Small intestine (tissue), 7 donors: ENCODE results near the gene EDA. TPM values are rescaled to one million over a fixed set of nuclear protein-coding genes. Genes with fewer than 3 reads are reported as not detected.
"Not testable (repeated sequence)": the region's sequence is repeated elsewhere in the genome, so short reads cannot be mapped to it uniquely, and the experiment has no call there.

Experiments used
- DNase-seq, 2 donors: peaks; one replicate each; pipeline versions ENCODE4 v3.0.0 to v3.0.0-alpha.2; 2013
- FAIRE-seq: peaks from 2 replicates; lab custom pipeline; 2012; peaks lifted over from hg19 to GRCh38; lab: Jason Lieb, UNC
- H3K27ac ChIP-seq, 3 donors: one replicate each; pipeline ENCODE4 v1.5.1; 2013; ENCODE audit warnings: low read length in 2 of 3, mild to moderate bottlenecking in 2 of 3, control low read depth in 1 of 3, inconsistent platforms in 1 of 3, low read depth in 1 of 3, moderate library complexity in 1 of 3
- H3K27me3 ChIP-seq, 3 donors: one replicate each; pipeline ENCODE4 v1.6.1; 2013; ENCODE audit warnings: low read length in 3 of 3, inconsistent platforms in 1 of 3; ENCODE audit not compliant: control insufficient read depth in 3 of 3, insufficient read depth in 3 of 3
- H3K36me3 ChIP-seq, 3 donors: one replicate each; pipeline ENCODE4 v1.6.1; 2013; ENCODE audit warnings: low read length in 3 of 3, inconsistent platforms in 1 of 3, low read depth in 1 of 3, mild to moderate bottlenecking in 1 of 3, moderate library complexity in 1 of 3; ENCODE audit not compliant: control insufficient read depth in 3 of 3, insufficient read depth in 2 of 3
- H3K4me1 ChIP-seq, 3 donors: one replicate each; pipeline ENCODE4 v1.6.1; 2013; ENCODE audit warnings: low read length in 2 of 3, inconsistent platforms in 1 of 3, low read depth in 1 of 3, mild to moderate bottlenecking in 1 of 3, moderate library complexity in 1 of 3; ENCODE audit not compliant: control insufficient read depth in 3 of 3, insufficient read depth in 2 of 3
- H3K4me3 ChIP-seq, 3 donors: one replicate each; pipeline ENCODE4 v1.5.1; 2013; ENCODE audit warnings: low read length in 3 of 3, control low read depth in 1 of 3, inconsistent platforms in 1 of 3, low read depth in 1 of 3, mild to moderate bottlenecking in 1 of 3, moderate library complexity in 1 of 3
- H3K9me3 ChIP-seq, 2 donors: one replicate each; pipeline ENCODE4 v1.6.1; 2013; ENCODE audit warnings: low read depth in 1 of 2, low read length in 1 of 2; ENCODE audit not compliant: control insufficient read depth in 2 of 2, insufficient read depth in 1 of 2
- WGBS, 3 donors: extraction: QIAGEN DNeasy Blood & Tissue Kit; methylation state at CpG; one replicate each; pipeline ENCODE4 v1.1.7; 2013; 5-methylcytosine and 5-hydroxymethylcytosine counted together
- polyA plus RNA-seq, 4 donors: library from polyadenylated mRNA; stranded (reverse) in 3 of 4; unstranded in 1 of 4; fragments of 200-250 nt in 3 of 4; fragments of 120-200 nt in 1 of 4; gene quantifications; one replicate each; pipeline versions ENCODE4 v1.2.1 to v1.2.3, GENCODE V29; 2013
- donor health status: healthy with polysubstance abuse.
- donor health status: control.
- donor health status: control.
- donor health status: Bipolar disorder and iron deficiency.
- donor health status: healthy.

Gene EDA
- polyA plus RNA-seq, 4 donors = 1.1 to 42.2 (median 1.4) TPM; not detected in 1

GRCh38 chrX:69813677-69814076, 197.8 kb downstream of the EDA start:
- Histone ChIP-seq H3K4me1 (no peaks in the 10 kb centered on the region), H3K9me3 (peaks cover 0 to 3% of the 10 kb centered on the region in 2 donors), H3K27ac (no peak overlapping the region), H3K4me3 (no peak overlapping the region), H3K36me3 (peaks cover 0 to 2% (median 0%) of the 10 kb centered on the region in 3 donors), H3K27me3 (no peaks in the 10 kb centered on the region)
- no peak for FAIRE-seq
- 36 to 62% (median 54%) methylated on average over 1 of the region's 1 CpG for WGBS, 3 donors
- no peak for DNase-seq

DNA sequence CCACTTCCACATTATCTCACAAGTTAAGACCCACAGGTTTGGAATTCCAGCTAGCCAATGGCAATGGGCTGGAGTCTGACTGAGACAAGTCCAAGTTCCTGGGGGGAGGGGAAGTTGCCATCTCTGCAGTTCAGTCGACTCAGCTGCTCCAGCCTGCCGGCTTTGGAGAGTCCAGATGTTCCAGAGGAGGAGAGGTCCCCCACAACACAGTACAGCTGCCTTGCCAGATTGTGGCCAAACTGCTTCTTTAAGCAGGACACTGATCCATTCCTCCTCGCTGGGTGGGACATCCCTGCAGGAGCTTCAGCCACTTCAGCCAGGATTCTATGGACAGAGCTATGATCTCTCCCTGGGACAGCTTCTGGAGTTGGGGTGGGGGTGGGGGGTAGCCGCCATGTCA, 199.2 kb downstream of the EDA start:
- peaks cover 0 to 2% (median 0%) of the 10 kb centered on the region in 3 donors for H3K36me3 ChIP-seq
- FAIRE-seq = no peak
- 55 to 80% (median 75%) methylated on average over 4 of the region's 4 CpGs for WGBS, 3 donors
- no peaks in the 10 kb centered on the region for H3K27me3 ChIP-seq
- H3K4me1 ChIP-seq = no peaks in the 10 kb centered on the region
- peaks cover 0 to 3% of the 10 kb centered on the region in 2 donors for H3K9me3 ChIP-seq
- no peak overlapping the region for H3K4me3 ChIP-seq
- H3K27ac ChIP-seq = no peak overlapping the region
- no peak for DNase-seq

DNA sequence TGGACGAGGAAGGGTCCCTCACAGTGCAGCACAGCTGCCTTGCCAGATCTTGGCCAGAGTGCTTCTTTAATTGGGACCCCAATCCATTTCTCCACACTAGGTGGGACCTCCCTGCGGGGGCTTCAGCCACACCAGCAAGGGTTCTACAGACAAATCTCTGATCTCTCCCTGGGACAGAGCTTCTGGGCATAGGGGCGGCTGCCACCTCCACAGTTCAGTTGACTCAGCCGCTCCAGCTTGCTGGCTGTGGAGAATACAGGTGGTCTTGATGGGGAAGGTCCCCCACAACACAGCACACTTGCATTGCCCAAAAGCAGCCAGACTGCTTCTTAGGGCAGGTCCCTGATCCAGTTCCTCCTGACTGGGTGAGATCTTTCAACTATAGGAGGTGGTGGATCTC, 199.6 kb downstream of the EDA start:
- H3K9me3 ChIP-seq = peaks cover 0 to 3% of the 10 kb centered on the region in 2 donors
- FAIRE-seq (no peak), DNase-seq (no peak)
- peaks cover 0 to 2% (median 0%) of the 10 kb centered on the region in 3 donors for H3K36me3 ChIP-seq
- H3K4me1 ChIP-seq = no peaks in the 10 kb centered on the region
- WGBS, 3 donors = 86 to 95% (median 91%) methylated on average over 2 to 4 of the region's 4 CpGs
- H3K27me3 ChIP-seq = no peaks in the 10 kb centered on the region
- no peak overlapping the region for H3K4me3 ChIP-seq
- no peak overlapping the region for H3K27ac ChIP-seq

- Histone ChIP-seq H3K4me1 (no peaks in the 10 kb centered on the region), H3K27ac (no peak overlapping the region), H3K36me3 (no peaks in the 10 kb centered on the region), H3K9me3 (no peaks in the 10 kb centered on the region), H3K27me3 (no peaks in the 10 kb centered on the region), H3K4me3 (no peak overlapping the region)
- DNase-seq (no peak), FAIRE-seq (no peak)
- WGBS, 3 donors = 87 to 91% (median 88%) methylated on average over 3 of the region's 3 CpGs
Observed at GRCh38 chrX:69844636-69845035, 228.7 kb downstream of the EDA start.

DNA sequence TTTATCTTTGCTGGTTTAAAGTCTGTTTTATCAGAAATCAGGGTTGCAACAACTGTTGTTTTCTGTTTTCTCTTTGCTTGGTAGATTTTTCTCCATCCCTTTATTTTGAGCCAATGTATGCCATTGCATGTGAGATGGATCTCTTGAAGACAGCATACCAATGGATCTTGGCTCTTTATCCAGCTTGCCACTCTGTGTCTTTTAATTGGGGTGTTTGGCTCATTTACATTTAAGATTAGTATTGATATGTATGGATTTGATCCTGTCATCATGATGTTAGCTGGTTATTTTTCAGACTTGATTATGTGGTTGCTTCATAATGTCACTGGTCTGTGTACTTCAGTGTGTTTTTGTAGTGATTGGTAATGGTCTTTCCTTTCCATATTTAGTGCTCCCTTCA, 244.1 kb downstream of the EDA start:
- not testable (repeated sequence) for H3K36me3 ChIP-seq, H3K4me3 ChIP-seq, H3K27ac ChIP-seq, H3K27me3 ChIP-seq, DNase-seq, FAIRE-seq, H3K9me3 ChIP-seq, H3K4me1 ChIP-seq

DNA sequence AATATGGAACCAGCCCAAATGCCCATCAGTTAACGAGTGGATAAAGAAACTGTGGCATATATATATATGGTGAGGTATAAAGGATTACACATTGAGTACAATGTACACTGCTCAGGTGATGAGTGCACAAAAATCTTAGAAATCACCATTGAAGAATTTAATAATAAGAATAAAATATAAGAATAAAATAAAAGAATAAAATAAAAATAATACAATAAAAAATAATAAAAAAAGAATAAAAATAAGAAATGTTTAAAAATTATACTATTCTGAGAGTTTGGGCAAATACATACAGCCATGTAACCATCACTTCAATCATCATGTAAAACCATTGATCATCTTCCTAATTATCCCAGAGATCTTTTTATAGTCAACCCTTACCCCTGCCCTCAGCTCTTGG, 260.3 kb downstream of the EDA start:
- Histone ChIP-seq H3K27me3 (no peaks in the 10 kb centered on the region), H3K27ac (no peak overlapping the region), H3K4me3 (no peak overlapping the region), H3K36me3 (no peaks in the 10 kb centered on the region), H3K9me3 (no peaks in the 10 kb centered on the region), H3K4me1 (no peaks in the 10 kb centered on the region)
- DNase-seq = no peak
- 59 to 93% (median 78%) methylated on average over 1 of the region's 1 CpG for whole genome bisulfite sequencing, 3 donors
- no peak for FAIRE-seq

DNA sequence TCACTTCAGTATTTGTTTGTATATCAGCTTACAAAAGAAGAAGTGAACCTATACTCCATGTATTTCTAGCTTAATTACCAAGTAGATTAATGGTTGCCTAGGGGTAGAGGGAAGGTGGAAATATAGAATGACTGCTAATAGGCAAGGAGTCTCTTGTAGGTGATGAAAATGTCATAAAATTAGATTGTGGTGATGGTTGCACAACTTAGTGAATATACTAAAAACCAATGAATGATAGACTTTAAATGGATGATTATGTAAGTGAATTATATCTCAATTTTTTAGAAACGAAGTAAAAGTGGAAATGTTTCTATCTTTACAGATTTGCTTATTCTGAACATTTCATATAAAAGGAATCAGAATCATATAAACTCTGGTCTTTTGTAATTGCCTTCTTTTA, 268.3 kb downstream of the EDA start:
- H3K4me3 ChIP-seq = no peak overlapping the region
- no peaks in the 10 kb centered on the region for H3K27me3 ChIP-seq
- H3K9me3 ChIP-seq = peaks cover 0 to 16% of the 10 kb centered on the region in 2 donors
- no peak for DNase-seq
- H3K27ac ChIP-seq = no peak overlapping the region
- 69 to 84% (median 76%) methylated on average over 1 of the region's 1 CpG for WGBS, 3 donors
- no peaks in the 10 kb centered on the region for H3K4me1 ChIP-seq
- H3K36me3 ChIP-seq = peaks cover 0 to 7% (median 0%) of the 10 kb centered on the region in 3 donors
- no peak for FAIRE-seq

DNA sequence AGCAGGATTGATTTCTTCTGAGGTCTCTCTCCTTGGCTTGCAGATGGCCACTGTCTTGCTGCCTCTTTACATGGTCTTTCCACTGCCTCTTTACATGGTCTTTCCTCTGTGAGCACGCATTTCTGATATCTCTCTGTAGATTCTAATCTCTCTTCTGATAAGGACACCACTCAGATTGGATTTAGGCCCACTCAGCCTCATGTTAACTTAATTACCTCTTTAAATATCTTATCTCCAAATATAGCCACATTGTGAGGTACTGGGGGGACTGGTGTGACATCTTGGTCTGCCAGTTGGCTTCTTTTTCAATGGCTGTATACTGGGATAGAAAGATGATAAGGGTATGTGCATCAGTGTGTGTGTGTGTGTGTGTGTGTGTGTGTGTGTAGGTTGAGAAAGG, 280.1 kb downstream of the EDA start:
- Histone ChIP-seq H3K36me3 (no peaks in the 10 kb centered on the region), H3K27me3 (no peaks in the 10 kb centered on the region), H3K4me1 (no peaks in the 10 kb centered on the region), H3K9me3 (no peaks in the 10 kb centered on the region), H3K4me3 (no peak overlapping the region), H3K27ac (no peak overlapping the region)
- FAIRE-seq (no peak), DNase-seq (no peak)
- WGBS, 3 donors = 5 to 60% (median 20%) methylated on average over 1 of the region's 1 CpG

DNA sequence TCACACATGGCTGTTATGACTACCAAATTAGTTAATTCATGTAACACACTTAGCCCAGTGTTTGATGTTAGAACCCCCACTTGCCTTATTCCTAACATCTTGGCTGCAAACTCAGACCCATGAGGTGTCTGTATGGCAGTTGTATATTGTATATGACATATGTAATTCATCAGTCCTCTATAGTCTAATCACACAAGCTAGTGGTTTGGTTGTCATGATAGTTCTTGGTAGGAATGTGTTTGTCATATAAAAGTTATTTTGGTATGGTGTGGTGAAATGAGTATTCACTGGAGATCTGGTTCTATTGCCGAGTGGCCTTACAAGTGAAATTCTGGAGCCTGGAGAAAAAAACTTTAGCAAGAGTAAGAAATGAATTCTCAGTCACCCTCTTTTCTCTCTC, 284.6 kb downstream of the EDA start:
- no peaks in the 10 kb centered on the region for H3K4me1 ChIP-seq
- no peak overlapping the region for H3K4me3 ChIP-seq
- 79 to 93% (median 84%) methylated on average over 1 of the region's 1 CpG for WGBS, 3 donors
- no peaks in the 10 kb centered on the region for H3K27me3 ChIP-seq
- DNase-seq = no peak
- no peak overlapping the region for H3K27ac ChIP-seq
- no peaks in the 10 kb centered on the region for H3K9me3 ChIP-seq
- no peaks in the 10 kb centered on the region for H3K36me3 ChIP-seq
- no peak for FAIRE-seq
